ENCODE measurements around the gene MAP3K6.

Gene MAP3K6

DNA sequence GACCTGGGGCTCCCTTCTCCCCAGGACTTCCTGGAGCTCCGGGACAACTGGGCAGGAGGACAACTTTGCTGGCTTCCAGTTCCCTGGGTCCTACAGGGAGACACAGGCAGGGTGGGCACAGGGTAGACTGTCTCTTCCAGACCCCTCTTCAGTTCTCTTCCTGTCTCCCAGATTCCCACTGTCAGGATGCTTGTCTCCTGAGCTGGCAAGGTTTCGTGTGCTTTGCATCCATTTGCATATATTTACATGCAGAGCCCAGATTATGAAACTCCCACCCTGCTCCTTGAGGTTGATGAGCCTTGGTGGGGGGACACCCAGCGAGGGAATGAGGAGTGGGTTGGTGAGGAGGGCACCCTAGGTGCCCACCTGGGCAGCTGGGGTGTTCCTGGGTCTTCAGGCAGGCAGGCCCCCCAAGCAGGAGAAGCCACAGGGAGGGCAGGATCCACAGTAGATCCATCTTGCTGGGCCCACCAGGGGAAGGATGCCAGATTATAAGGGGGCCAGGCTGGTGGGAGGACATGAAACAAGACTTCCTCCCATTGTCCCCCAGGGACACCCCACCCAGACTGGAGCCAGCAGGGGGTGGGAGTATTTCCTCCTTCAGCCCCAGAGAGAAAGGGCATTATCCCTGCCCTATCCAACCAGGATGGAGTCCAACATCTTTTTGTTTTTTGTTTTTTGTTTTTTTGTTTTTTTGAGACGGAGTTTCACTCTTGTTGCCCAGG lies 7.8 kb upstream of the MAP3K6 start, which contains the start of gene FCN3:
FCN3 (minus strand) TSS at position 463 of the 725 bp plus-strand sequence; CDS start at position 457, 6 bp downstream.
- POLR2A ChIA-PET, result interaction anchor here (0.9 to 1.7 kb wide), 2 partner anchors 8 to 9 kb away, joined by 3 to 6 read pairs; partner anchors contain the start of gene MAP3K6
- CTCF ChIA-PET, result no interaction called here

DNA sequence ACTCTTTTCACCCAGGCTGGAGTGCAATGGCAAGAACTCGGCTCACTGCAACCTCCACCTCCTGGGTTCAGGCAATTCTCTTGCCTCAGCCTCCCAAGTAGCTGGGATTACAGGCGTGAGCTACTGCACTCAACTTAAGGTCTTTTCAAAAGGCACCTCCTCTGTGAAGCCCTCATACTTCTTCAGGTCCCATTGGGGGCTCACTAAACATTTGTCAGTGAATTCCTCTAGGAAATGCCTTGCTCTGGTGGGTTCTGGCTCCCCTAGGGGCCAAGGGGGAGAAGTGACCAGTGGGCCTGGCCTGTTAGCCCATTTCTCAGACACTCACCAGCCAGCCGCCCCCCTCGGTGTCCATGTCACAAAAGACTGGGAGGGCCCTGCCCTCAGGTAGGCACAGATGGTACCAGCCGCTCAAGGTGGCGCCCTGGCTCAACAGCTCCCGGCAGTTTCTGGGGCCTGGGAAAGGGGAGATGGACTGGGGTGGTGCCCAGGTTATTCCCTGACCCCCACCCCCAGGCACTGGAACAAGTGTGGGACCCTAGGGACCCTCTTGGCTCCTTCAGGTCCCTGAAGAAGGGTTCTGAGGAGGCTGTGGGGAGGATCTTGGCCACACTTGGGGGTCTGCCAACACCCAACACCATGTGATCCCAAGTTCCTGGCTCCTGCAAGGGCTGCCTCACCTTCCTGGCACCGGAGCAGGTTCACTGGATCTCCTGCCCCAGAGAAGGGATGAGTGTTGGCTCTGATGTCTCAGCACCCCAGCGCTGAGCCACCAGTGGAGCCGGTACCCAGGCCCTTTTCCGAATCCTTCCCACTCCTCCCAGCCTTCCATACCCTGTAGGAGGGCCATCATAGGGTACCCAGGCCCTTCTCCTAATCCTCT lies 6.3 kb upstream of the MAP3K6 start:
- CTCF ChIA-PET, result no interaction called here
- TF ChIP-seq TARDBP (IDR thresholded peaks at IDR 0.05), result no peak
- no peak for TF ChIP-seq ELF4 (IDR thresholded peaks at IDR 0.05)
- TF ChIP-seq ZNF384 (IDR thresholded peaks at IDR 0.05), result no peak
- TF ChIP-seq ARNT (IDR thresholded peaks at IDR 0.05), result no peak
- POLR2A ChIA-PET, result no interaction called here
- peak; percentile 51 for DNase-seq (ENCODE audit: extremely low spot score)

More for the DNA sequence above, 7.8 kb upstream of the MAP3K6 start, which contains the start of gene FCN3:
- DNase-seq (ENCODE audit: extremely low spot score), result no peak
- TF ChIP-seq SP1 (IDR thresholded peaks at IDR 0.05), result no peak
- TF ChIP-seq BHLHE40 (IDR thresholded peaks at IDR 0.05; ENCODE audit: borderline replicate concordance), result no peak
- TF ChIP-seq FOXK2 (IDR thresholded peaks at IDR 0.05), result no peak
- TF ChIP-seq FOXA1 (IDR thresholded peaks at IDR 0.05), result no peak
- no peak for TF ChIP-seq LEF1 (IDR thresholded peaks at IDR 0.05; ENCODE audit: borderline replicate concordance)
- no peak for TF ChIP-seq ARNT (IDR thresholded peaks at IDR 0.05)
- no peak for TF ChIP-seq L3MBTL2 (conservative IDR thresholded peaks at IDR 0.05)
- TF ChIP-seq ELF4 (IDR thresholded peaks at IDR 0.05), result no peak
- no peak for TF ChIP-seq NFRKB (IDR thresholded peaks at IDR 0.05)
- TF ChIP-seq FOXM1 (IDR thresholded peaks at IDR 0.05; ENCODE audit: borderline replicate concordance), result no peak
- TF ChIP-seq CTBP1 (IDR thresholded peaks at IDR 0.05; ENCODE audit: borderline replicate concordance), result no peak
- no peak for TF ChIP-seq HDGF (IDR thresholded peaks at IDR 0.05; ENCODE audit: borderline replicate concordance)
- TF ChIP-seq TARDBP (IDR thresholded peaks at IDR 0.05), result no peak
- no peak for TF ChIP-seq SUZ12 (IDR thresholded peaks at IDR 0.05)
- TF ChIP-seq ZNF384 (IDR thresholded peaks at IDR 0.05), result no peak
- TF ChIP-seq, protein P1, sequence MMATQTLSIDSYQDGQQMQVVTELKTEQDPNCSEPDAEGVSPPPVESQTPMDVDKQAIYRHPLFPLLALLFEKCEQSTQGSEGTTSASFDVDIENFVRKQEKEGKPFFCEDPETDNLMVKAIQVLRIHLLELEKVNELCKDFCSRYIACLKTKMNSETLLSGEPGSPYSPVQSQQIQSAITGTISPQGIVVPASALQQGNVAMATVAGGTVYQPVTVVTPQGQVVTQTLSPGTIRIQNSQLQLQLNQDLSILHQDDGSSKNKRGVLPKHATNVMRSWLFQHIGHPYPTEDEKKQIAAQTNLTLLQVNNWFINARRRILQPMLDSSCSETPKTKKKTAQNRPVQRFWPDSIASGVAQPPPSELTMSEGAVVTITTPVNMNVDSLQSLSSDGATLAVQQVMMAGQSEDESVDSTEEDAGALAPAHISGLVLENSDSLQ (IDR thresholded peaks at IDR 0.05), result no peak

DNA sequence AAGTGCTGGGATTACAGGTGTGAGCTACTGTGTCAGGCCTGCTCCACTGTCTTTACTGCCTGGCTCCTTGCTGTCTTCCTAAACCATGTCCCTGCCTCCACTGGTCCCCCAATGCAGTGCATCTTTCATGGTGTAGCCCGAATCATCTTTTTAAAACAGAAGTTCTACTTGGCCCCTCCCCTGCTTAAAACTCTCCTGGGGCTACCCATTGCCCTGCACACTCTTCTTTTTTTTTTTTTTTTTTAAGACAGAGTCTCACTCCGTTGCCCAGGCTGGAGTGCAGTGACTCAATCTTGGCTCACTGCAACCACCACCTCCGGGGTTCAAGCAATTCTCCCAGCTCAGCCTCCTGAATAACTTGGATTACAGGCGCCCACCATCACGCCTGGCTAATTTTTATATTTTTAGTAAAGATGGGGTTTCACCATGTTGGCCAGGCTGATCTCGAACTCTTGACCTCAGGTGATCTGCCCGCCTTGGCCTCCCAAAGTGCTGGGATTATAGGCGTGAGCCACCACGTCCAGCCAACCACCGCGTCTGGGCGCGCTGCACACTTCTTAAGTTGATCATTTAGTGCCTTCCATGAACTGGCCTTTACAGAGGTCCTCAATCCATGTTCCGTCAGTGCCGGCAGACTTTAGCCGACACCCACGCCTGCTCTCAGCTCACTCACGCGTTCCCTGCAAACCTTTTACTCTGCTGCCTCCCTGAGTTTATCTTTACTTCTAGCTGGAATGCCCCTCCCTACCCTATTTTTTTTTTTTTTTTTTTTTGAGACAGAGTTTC lies 5.5 kb upstream of the MAP3K6 start:
- TF ChIP-seq FOXM1 (IDR thresholded peaks at IDR 0.05; ENCODE audit: borderline replicate concordance), result no peak
- TF ChIP-seq SUZ12 (IDR thresholded peaks at IDR 0.05), result no peak
- TF ChIP-seq NFRKB (IDR thresholded peaks at IDR 0.05), result no peak
- no peak for TF ChIP-seq ARNT (IDR thresholded peaks at IDR 0.05)
- TF ChIP-seq CTBP1 (IDR thresholded peaks at IDR 0.05; ENCODE audit: borderline replicate concordance), result no peak
- no peak for TF ChIP-seq L3MBTL2 (conservative IDR thresholded peaks at IDR 0.05)
- no peak for TF ChIP-seq BHLHE40 (IDR thresholded peaks at IDR 0.05; ENCODE audit: borderline replicate concordance)
- TF ChIP-seq FOXA1 (IDR thresholded peaks at IDR 0.05), result no peak
- no peak for TF ChIP-seq LEF1 (IDR thresholded peaks at IDR 0.05; ENCODE audit: borderline replicate concordance)
- TF ChIP-seq ELF4 (IDR thresholded peaks at IDR 0.05), result no peak
- TF ChIP-seq FOXK2 (IDR thresholded peaks at IDR 0.05), result no peak
- TF ChIP-seq, protein P1 (IDR thresholded peaks at IDR 0.05), result no peak
- no peak for TF ChIP-seq TARDBP (IDR thresholded peaks at IDR 0.05)
- TF ChIP-seq HDGF (IDR thresholded peaks at IDR 0.05; ENCODE audit: borderline replicate concordance), result no peak
- TF ChIP-seq SP1 (IDR thresholded peaks at IDR 0.05), result no peak
- no peak; the same call in 1 of the 2 replicates for TF ChIP-seq ZNF384 (IDR thresholded peaks at IDR 0.05)
- CTCF ChIA-PET, result interaction anchor here (1.0 kb wide), 1 partner anchor 76 kb away, joined by 3 read pairs; no protein-coding TSS in a partner anchor
- POLR2A ChIA-PET, result no interaction called here
- no peak for DNase-seq (ENCODE audit: extremely low spot score)

DNA sequence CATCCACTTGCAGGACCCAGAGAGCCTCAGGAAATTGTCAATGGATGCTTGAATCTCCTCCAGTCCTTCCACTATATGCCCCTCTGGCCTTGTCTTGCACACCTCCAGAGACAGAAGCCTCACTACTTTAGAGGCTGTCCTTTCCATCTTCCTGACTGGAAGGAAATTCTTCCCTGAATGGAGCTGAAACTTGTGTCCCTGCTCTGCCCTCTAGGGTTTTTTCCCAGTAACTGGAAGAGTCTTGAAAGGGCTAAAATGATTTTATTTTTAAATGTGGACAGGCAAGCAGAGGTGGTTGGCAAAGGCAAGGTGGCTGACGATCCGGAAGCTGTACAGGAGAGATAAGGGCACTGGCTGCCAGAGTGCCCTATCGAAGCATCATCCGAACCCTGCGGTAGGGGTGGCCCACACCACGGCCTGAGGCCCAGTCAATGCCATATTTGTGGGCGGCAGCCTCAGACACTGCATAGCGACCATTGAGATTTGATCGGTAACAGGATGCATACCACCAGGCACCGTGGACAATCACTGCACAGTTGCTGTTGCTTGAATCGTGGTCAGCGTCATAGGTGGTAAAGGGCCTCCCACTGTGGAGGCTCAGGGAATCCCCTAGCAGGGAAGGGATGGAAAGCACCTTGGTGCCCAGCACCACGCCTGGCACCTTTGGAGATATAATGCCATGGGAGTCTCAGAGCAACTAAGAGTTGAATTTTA lies 2.3 kb upstream of the MAP3K6 start:
- ChIA-PET CTCF (interaction anchor here (0.6 to 3.8 kb wide), 4 partner anchors 12 to 83 kb away, joined by 3 to 25 read pairs (median 4); no protein-coding TSS in a partner anchor), POLR2A (no interaction called here)
- TF ChIP-seq SUZ12 (IDR thresholded peaks at IDR 0.05), result no peak
- no peak for DNase-seq (ENCODE audit: extremely low spot score)

DNA sequence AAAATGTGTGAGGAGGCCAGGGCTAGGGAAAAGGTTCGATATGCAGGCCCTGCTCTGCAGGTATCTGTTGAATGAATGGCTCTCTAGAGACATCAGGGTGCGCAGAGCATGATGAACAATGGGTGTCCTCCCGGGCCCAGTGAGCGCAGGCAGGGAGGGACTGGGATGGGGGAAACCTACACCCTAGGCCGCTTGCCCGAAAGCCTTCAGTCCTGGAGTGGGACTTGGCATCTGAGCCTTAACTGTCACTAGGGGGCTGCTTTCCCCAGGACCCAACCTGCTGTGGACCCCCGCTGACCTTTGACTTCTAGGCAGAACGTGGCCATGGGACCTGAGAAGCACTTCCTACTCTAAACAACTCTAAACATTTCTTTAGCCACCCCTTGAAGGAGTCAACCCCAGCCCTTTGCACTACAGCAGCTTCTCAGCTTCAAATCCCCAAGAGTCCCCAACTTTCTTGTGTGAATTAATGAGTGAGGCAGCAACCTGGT lies 444 bp upstream of the MAP3K6 start:
- no peak for DNase-seq (ENCODE audit: extremely low spot score)
- ChIA-PET POLR2A (interaction anchor here (0.7 to 4.0 kb wide), 22 partner anchors 8 to 201 kb away, joined by 3 to 26 read pairs (median 5); partner anchors contain the start of genes CD164L2, FCN3 and SYTL1), CTCF (interaction anchor here (0.6 to 3.8 kb wide), 7 partner anchors 8 to 52 kb away, joined by 3 to 25 read pairs (median 3); partner anchors contain the start of gene CD164L2)
- TF ChIP-seq ZNF384 (IDR thresholded peaks at IDR 0.05) (no peak), SP1 (IDR thresholded peaks at IDR 0.05) (no peak), TARDBP (IDR thresholded peaks at IDR 0.05) (no peak), ARNT (IDR thresholded peaks at IDR 0.05) (no peak), FOXA1 (IDR thresholded peaks at IDR 0.05) (no peak), FOXM1 (IDR thresholded peaks at IDR 0.05; ENCODE audit: borderline replicate concordance) (no peak), SUZ12 (IDR thresholded peaks at IDR 0.05) (no peak), BHLHE40 (IDR thresholded peaks at IDR 0.05; ENCODE audit: borderline replicate concordance) (no peak), ELF4 (IDR thresholded peaks at IDR 0.05) (no peak), NFRKB (IDR thresholded peaks at IDR 0.05) (no peak), CTBP1 (IDR thresholded peaks at IDR 0.05; ENCODE audit: borderline replicate concordance) (no peak), L3MBTL2 (conservative IDR thresholded peaks at IDR 0.05) (no peak), LEF1 (IDR thresholded peaks at IDR 0.05; ENCODE audit: borderline replicate concordance) (no peak), HDGF (IDR thresholded peaks at IDR 0.05; ENCODE audit: borderline replicate concordance) (no peak), FOXK2 (IDR thresholded peaks at IDR 0.05) (no peak)
- TF ChIP-seq, protein P1 (IDR thresholded peaks at IDR 0.05), result no peak
